GM21360 (cell line): Measurements from ENCODE around the gene SERPINA1.
"Not testable (repeated sequence)": the region's sequence is repeated elsewhere in the genome, so short reads cannot be mapped to it uniquely, and the experiment has no call there.

Experiments used
- ATAC-seq: cut with Tn5 transposase; IDR thresholded peaks from one replicate; pipeline ENCODE4 v1.9.1; 2021; ENCODE audit warnings: mild to moderate bottlenecking, moderate library complexity; ENCODE audit not compliant: unreplicated experiment

The SERPINA1 gene

GRCh38 chr14:94372021-94372605 lies 16.3 kb downstream of the SERPINA1 start:
- no peak for ATAC-seq

- no peak for ATAC-seq
These were observed 17.9 kb downstream of the SERPINA1 start for GRCh38 chr14:94370524-94370910.

- not testable (repeated sequence) for ATAC-seq
These were observed 18.5 kb downstream of the SERPINA1 start for GRCh38 chr14:94369766-94370523.

GRCh38 chr14:94368956-94369355 lies 19.4 kb downstream of the SERPINA1 start:
- no peak for ATAC-seq

GRCh38 chr14:94368243-94368590 lies 20.2 kb downstream of the SERPINA1 start:
- ATAC-seq, result no peak

- no peak for ATAC-seq
These were observed 20.8 kb downstream of the SERPINA1 start for GRCh38 chr14:94367347-94368242.

GRCh38 chr14:94366146-94366915 lies 22.1 kb downstream of the SERPINA1 start, which contains the start of gene SERPINA2:
TSS of gene SERPINA2 (minus strand) at chr14:94366698.
- ATAC-seq, result no peak

GRCh38 chr14:94365624-94366023 lies 22.8 kb downstream of the SERPINA1 start:
- ATAC-seq, result no peak

GRCh38 chr14:94364964-94365363 lies 23.4 kb downstream of the SERPINA1 start:
- ATAC-seq, result no peak

GRCh38 chr14:94364037-94364436 lies 24.4 kb downstream of the SERPINA1 start:
- ATAC-seq, result no peak

- ATAC-seq, result no peak
These were observed 25.2 kb downstream of the SERPINA1 start for GRCh38 chr14:94363151-94363624.

GRCh38 chr14:94362614-94363133 lies 25.7 kb downstream of the SERPINA1 start:
- no peak for ATAC-seq

GRCh38 chr14:94361682-94362081 lies 26.7 kb downstream of the SERPINA1 start:
- no peak for ATAC-seq

GRCh38 chr14:94360945-94361565 lies 27.3 kb downstream of the SERPINA1 start:
- no peak for ATAC-seq

GRCh38 chr14:94357166-94357565 lies 31.2 kb downstream of the SERPINA1 start:
- no peak for ATAC-seq

GRCh38 chr14:94356379-94357056 lies 31.9 kb downstream of the SERPINA1 start:
- ATAC-seq, result no peak

GRCh38 chr14:94355191-94355794 lies 33.1 kb downstream of the SERPINA1 start:
- ATAC-seq, result no peak

GRCh38 chr14:94354638-94355185 lies 33.7 kb downstream of the SERPINA1 start:
- no peak for ATAC-seq

- ATAC-seq, result not testable (repeated sequence)
These were observed 34.2 kb downstream of the SERPINA1 start for GRCh38 chr14:94354190-94354589.
